GM19397 (cell line): Measurements from ENCODE around the gene EDN2.

Experiments used
- ATAC-seq: cut with Tn5 transposase; IDR thresholded peaks from one replicate; pipeline ENCODE4 v1.9.1; 2021; ENCODE audit warnings: mild to moderate bottlenecking, moderate library complexity; ENCODE audit not compliant: unreplicated experiment

Gene EDN2

DNA sequence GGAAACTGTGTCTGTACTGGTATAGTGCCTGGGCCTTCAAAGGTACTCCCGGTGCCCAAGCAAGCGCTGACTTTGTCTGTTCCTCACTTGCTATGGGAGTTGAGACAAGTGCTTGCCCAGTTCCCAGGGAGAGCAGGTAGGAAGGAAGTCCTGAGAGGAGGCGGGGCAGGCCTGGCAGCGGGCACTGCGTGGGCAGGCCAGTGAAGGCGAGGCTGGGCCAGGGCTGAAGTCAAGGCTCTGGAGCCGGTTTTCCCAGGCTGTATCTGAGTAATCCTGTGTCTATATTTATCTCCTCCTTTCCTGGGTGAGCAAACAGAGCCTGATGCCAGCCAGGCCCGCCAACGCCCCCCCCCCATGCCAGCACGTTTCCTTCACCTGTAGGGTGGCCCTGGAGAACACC, 15.9 kb upstream of the EDN2 start:
- ATAC-seq: no peak

DNA sequence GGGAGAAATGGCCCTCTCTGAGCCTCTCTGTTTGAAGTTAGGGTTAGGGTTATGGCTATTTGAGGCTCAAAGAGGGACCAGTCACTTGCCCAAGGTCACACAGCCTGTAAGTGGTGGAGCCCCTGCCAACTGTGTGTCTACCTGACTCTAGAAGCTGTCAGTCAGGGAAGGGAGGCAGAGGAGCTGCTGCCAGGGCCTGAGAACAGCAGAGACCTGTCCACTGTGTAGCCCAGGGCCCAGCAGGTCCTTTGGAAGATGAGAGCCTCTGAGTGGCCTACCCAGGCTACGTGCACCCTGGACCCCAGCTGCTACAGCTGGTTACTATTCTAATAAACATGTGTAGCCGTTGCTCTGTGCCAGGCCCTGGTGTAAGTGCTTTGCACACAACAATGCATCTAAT, 15.1 kb upstream of the EDN2 start:
- ATAC-seq: no peak

DNA sequence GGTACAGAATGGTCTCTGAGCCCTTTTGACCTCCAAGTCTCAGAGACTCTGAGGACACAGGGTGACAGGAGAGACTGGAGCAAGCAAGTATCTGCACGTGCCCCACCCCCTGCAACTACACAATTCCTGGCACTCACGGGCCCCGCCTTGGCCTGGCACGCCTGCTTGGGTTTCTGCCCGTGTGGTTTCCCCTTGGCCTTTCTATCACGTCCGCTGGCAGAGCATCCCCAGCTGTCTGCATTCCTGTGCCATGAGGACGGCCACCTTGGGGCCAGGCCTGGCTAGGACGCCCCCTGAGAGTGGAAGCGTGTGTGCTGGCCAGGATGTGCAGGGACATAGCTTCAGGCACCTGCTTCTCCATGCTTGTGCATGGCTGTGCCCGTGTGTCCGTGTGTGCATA, 14.3 kb upstream of the EDN2 start:
- no peak for ATAC-seq

DNA sequence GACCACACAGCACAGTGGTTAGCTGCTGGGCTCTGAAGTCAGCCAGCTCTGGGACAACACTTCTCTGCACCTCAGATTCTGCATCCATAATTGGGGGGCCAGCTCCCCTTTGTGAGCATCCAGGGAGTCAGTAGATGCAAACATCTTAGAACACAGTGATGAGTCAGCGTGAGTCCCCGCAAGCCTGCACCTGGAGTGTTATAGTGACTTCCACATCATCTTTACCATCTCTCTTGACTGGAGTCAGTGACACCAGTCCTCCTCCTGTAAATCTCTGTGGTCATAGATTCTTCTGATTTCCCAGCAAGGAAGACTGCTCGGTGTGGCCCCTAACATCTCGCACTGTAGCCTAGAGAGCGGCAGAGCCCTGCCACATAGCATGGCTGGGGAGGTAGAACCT, 13.9 kb upstream of the EDN2 start:
- no peak for ATAC-seq

DNA sequence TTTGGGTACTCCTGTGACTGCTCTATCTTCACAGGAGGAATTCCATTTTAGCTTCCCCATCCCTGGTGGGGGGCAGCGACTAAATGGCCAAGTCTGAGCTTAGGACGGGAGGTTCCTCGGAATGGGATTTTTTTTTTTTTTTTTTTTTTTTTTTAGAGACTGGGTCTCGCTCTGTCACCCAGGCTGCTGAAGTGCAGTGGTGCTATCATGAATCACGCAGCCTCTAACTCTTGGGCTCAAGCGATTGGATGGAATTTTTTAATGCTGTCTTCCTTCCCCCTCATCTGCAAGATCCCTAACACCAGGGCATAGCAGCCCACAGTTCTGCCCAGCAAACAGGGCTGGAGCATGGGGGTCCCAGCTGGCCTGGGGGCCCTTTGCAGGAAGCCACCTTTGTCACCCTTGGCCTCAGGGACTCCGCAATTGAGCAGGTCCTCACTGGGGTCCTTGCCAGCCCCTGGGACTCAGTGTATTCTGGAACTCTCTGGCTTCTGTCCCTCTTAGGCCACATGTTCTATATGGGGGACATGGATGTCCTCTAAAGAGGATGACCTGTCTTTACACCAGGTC, 13.1 kb upstream of the EDN2 start:
- ATAC-seq: no peak

DNA sequence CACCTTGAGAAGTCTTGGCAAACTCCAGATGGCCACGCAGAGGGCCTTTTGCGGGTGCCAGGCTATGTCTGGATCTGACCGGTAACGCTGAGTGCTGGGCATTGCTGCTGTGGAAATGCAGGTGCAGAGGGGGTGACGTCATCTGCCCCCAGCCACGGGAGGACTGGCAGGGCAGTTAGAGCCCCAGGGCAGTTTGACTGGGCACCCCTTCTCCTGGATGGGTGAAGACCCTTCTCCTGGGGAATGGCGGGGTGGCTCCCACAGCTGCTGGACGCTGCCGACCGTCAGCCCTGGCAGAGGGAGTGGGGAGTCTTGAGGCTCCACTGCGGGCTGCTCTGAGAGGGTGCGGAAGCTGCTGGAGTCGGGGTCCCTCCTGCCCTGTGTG, 12.6 kb upstream of the EDN2 start:
- ATAC-seq: no peak

DNA sequence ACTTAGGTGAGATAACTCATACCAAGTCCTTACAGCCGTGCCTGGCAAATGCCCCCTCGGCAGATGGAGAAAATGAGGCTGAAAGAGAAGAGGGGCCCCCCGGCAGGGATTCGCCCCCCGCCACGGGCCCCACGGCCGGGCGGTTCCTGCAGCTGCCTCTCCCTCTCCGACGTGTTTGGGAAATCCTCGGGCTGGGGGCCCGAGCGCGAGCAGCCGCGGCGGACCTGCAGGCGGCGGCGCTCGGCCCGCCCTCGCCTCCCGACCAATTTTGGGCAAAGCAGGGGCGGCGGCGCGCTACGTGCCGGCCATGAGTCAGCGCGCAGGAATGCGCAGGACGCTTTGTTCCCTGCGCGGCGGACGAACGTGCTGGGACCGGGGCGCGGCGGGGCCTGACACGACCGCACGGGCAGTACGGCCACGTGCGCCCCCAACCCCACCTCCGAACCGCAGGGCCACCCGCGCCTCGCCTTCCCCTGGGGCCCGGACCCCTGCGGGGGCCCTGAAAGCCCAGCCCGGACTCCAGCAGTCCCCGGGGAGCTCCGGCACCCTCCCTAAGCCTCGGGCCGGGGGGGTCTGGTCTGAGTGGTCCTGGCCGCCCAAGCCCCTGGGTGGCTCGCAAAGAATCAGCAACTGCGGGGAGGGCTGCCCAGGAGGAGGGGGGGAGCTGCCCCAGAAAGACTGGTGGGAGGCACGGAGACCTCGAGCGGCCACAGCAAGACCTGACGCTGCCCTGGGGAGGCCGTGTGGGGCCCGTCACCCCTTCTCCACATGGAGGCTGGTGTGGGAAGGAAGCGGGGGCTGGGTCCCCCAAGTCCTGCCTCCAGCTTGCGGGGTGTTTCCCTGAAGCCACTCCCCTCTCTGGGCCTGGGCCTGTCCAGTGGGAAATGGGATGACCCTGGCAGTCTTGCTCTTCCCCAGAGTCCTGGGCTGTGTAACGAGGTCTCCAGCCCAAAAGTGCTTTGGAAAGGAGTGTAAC, 11.9 kb upstream of the EDN2 start:
- ATAC-seq: no peak

DNA sequence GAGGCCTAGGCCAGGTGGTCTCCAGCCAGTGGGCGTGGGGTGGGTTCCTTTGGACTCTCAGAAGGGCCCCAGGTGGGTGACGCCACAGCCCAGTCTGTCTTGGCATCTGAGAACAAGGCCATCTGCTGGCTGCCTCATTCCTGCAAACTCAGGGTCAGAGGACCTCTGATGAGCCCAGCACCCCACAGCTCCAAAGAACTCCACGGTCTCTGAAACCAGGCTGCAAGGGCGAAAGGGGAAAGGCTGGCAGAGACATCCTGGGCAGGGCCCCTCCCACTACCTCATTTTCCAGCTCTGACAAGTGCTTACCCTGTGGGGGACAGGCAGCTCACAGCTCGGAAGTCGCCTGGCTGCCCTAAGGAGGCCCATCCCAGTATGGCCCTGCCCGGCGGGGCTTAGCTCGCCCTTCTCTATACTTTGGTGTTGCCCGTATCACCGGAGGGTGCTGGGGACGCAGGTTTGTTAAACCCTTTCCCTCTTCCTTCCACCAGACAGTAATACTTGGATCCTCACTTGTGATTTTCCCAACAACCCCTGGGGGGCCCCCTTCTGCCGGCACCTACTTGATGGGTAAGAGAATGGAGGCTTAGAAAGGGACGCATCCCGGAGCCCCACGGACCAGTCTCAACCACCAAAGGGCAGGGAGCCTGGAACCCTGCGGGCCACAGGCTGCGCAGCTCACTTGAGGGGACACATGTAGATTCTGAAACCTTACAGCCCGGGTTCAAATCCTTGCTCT, 10.9 kb upstream of the EDN2 start:
- ATAC-seq: no peak

DNA sequence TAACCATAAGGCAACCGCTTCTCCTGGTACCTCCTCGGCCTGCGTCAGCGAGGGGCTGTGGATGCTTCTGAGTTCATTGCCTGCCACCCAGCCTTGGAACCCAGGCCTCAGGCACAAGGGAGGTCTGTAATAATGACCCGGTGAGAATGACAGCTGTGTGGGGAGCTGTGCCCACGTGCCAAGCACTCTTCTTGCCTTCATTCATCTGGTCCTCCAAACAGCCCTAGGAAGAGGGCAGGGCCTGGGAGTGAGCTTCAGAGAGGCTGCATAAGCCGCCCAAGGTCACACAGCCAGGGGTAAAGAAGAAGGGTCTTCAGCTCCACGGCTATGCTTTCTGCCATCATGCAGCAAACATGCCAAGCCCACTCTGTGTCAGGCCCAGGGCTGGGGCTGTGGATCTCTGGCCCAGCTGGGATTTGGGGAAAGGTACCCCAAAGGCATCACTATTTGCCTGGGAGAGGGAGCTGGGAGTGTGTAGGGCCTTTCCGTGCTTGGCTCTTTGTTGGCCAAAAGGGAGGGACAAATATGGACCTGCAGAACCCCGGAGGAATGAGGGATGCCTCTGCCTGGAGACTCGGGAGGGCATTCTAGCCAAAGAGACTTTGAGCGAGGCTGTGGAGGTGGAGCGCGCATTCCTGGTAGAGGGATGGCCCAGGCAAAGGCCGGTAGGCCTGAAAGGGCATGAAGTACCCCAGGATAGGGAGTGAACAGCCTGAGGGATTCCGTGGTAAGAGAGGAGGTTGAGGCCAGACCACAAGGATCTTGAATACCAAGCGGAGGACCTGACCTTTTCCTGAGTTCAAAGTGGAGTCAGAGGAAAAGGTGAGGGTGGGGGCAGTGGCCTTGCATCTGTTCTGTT, 10.1 kb upstream of the EDN2 start:
- no peak for ATAC-seq

DNA sequence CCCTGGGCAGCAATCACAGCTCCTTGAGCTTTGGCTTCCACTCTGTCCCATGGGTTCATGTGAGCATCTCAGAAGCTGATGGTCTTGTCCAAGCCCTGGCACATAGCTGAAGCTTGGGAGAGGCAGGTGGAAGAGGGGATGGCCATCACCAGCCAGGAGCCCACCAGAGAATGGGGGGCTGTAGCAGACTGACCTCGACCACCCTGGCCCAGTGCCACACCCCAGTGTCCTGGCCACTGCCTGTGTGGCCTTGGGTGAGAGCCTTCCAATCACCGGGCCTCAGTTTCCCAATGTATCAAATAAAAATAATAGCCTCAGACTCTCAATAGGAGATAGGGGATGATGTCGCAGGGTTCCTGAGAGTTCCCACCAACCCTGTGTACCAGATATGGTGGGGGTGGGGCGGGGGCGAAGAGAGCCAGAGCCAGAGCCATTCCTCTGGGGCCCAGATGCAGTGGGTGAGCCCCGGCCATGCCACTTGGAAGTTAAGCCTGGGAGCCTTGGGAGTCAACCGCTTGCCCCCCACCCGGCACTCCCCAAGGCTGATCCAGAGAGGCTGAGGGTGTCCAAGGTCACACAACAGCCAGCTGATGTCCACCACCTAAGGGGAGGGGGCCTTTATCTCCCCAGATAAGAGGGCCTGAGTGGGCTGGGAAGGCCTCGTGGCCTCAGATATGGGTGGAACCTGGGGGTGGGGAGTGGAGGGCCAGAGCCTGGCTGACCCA, 9.3 kb upstream of the EDN2 start:
- ATAC-seq: no peak

DNA sequence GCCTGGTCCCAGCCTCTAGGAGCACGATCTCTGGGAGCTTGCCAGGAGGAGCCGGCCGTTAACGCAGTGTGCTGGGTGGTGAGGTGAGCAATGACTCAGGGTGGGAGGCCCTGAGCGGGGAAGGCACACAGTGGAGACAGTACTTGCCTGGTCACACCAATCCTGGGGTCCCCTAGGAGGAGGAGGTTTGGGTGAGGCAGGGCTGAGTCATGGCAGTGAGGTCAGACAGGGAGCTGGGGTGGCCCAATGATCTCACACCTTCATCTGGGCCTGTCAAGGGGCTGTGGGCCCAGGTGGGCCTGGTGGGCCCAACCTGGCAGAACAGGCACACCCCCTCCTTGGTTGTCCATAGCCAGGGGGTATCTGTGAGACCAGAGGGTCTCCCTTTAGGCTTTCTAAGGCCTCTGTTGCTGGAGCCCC, 8.6 kb upstream of the EDN2 start:
- ATAC-seq: no peak

DNA sequence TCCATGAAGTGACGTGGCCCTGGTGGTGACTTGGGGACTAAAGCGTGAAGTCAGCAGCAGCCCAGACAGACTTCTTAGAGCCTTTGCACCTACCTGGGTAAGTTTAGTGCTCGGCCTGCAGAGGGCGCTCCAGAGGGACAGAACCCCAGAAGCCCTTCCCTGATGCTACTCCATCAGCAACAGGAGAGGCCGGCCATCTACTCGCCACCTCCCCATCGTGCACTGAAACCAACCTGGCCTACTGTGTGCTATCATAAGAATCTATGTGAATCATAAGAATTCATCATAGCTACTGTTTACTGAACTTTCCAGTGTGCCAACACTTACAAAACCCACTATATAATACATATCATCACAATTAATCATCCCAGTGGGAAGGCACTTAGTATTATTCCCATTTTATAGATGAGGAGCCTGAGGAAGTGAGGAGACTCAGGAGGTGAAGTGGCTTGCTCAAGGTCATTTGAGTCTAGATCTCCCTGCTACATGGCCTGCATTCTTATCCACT, 7.9 kb upstream of the EDN2 start:
- ATAC-seq: no peak

DNA sequence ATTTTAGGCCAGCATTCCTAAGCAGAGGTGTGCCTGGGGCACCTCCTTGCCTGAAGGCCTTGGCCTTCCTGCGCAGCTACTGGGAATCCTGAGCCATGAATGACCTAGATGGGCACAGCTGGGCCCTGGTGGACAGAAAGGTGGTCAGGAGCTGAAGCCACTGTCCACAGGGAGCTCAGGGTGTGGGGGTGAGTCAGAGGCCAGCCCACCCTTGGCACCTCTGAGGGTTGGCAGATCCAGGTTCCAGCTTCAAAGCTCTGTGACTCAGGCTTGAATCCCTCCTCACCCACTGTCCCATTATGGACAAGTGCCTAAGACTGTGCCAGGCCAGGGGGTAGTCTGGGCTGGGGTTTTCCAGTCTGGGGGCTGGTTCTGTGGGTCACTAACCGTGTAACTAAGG, 6.4 kb upstream of the EDN2 start:
- ATAC-seq: no peak

DNA sequence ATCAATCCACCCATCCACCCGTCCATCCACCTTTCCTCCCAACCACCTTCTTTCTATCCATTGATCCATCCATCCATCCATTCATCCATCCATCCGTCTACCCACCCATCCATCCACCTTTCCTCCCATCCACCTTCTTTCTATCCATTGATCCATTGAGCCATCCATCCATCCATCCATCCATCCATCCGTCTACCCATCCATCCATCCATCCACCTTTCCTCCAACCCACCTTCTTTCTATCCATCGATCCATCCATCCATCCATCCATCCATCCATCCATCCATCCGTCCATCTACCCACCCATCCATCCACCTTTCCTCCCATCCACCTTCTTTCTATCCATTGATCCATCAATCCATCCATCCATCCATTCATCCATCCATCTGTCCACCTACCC, 5.1 kb upstream of the EDN2 start:
- no peak for ATAC-seq

DNA sequence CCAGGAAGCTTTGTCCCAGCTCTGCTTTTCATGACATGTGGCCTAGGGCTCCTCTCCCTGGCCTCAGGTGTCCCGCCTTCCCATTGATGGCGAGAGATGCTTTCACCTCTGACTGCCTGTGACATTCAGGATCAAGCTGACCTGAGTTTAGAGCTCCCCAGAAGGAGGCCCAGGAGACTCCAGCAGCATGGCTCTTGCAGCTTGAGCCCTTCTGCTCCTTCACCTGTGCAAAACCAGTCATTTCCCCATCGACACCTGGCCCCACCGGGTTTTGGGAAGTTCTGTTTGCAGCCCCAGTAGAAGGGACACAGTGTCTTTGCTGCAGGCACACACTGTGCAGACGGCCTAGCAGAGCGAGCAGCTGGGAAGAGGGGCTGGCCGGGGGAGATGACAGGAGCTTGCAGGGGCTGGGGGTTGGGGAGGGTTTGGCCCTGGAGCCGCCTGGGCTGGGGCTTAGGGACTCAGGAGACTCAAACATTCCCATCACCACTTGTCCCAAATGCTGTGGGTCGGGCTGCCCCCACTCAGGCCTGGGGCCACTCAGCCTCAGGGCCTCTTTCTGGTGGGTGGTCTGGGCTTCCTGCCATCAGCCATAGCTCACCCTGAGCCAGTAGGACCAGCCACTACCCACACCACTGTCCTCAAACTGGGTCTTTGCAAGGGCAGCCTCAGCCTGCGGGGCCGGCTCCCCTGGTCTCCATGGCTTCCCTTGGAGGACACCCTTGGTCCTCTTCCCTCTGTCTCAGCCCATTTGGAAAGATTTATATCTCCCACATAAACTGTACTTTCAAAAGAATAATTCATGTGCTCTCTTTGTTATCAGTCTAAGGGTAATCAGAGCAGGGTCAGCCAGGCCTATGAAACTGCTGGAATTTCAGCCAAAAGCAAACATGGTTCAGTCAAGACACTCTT, 3.8 kb upstream of the EDN2 start:
- no peak for ATAC-seq

DNA sequence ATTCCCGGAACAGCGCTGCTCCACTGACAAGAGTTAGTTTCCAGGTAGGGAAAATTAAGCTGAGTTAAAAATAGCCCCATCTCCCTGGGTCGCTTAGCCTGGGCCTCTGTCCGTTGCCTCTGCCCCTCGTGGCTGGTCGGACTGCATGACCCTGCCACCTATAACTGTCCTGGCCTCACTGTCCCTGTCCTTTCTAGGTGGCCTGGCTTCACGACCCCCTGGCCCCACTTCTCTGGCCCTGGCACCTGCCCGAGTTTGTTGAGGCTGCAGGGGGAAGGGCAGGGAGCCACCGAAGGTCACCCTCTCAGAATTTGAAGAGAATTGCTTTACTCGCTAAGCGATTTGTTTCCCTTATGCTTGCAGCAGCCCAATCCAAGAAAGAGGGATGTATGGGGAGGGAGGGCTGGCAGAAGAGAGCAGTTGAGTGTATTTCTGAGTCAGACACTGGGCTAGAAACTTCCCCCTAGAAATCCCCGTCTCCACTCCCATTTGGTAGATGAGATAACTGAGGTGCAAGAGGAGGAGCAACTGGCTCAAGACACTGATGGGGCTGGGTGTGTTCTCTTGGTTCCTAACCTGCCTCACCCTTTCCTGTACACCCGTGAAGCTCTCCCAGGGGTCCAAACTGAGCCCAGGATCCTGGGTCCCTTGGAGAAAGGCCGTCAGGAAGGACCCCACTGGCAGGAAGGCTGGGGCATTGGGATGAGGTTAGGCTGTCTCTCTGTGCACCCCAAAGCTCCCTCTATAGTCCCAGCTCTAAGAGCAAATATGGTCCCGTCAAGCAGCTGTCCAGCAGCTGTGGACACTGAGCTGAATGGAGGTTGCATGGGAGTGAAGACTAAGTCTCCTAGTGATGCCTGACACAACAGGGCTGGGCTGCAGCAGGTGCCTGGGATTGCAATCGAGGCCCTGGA, 2.9 kb upstream of the EDN2 start:
- ATAC-seq: no peak

DNA sequence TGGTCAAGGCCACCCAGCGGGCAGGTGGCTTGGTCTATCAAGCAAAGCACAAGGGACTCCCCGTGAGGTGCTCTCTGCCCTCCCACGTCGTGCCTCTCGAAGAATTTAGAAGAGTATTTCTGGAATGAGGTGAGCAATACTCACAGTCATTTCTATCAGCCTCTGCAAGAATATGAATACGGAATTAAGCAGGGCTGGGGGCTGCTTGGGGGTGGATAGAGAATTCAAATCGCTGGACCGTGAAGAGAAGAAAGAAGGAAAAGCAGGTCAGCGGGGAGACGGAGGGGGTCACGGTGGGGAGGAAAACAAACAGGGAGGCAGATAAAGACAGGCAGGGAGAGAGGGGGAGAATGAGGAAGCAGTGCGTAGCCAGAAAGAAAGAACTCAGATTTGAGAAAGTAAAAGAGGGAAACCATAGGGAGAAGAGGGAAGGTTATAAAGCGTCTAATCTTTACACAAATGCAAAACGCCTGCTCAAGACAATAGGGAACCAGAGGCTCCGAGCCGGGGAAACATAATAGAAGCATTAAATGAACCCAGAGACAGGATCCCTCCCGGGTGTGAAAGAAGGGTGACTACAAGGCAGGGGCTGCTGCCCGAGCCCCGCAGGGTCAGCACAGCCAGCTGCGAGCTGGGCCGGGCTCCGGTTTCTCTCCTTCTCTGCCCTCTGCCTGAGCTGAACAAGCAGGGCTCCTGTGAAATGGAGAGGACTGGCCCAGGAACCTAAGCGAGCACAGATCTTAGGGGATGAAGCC, 2.1 kb upstream of the EDN2 start:
- ATAC-seq: no peak
